K562 (cell line): ENCODE data around the gene GRIK3. TPM values are rescaled to one million over a fixed set of nuclear protein-coding genes. Genes with fewer than 3 reads are reported as not detected.
A peak's percentile ranks its signal among the peaks of the same experiment; 100 is the strongest.

Source experiments
- ATAC-seq: fragments of 200-7000 bp; cut with Tn5 transposase; 3 replicates; pipeline ENCODE4 v1.9.1; 2020; ENCODE audit warnings: moderate library complexity
- BruUV-seq: library from RNA; stranded (reverse); fragments of 400-500 nt; replicated peaks from 2 replicates; lab custom pipeline; 2021; lab: Mats Ljungman, UMichigan
- CTCF ChIA-PET: fragments of 300-600 bp; formaldehyde crosslinking; extraction: SDS; loops from one replicate; lab custom pipeline; 2021; ENCODE audit warnings: low intra/inter-chr PET ratio; lab: Yijun Ruan, JAX
- POLR2A ChIA-PET: fragments of 300-600, 350-650 bp; sonication (Branson Sonifier 250); formaldehyde crosslinking; extraction: SDS; loops from one replicate; lab custom pipeline; 2021; ENCODE audit warnings: antibody characterized with exemption, inconsistent platforms; lab: Yijun Ruan, JAX
- DNase-seq, 4 experiments: peaks; one replicate each; pipeline versions ENCODE4 v3.0.0 to v3.0.0-alpha.2; 2011 to 2018; ENCODE audit warnings: low spot score in 3 of 4, mixed read lengths in 3 of 4; ENCODE audit errors: extremely low read depth in 1 of 4
- FAIRE-seq: peaks from 2 replicates; lab custom pipeline; 2011; peaks lifted over from hg19 to GRCh38; lab: Jason Lieb, UNC
- H2AFZ ChIP-seq: 2 replicates; pipeline ENCODE4 v1.6.0; 2011; ENCODE audit warnings: low read depth, low read length, control low read depth, inconsistent platforms
- H3K27ac ChIP-seq: fragments of 200-600 bp; 3 replicates; pipeline ENCODE4 v1.8.0; 2011; ENCODE audit warnings: low read depth, mild to moderate bottlenecking, control low read depth, inconsistent platforms, low read length, moderate library complexity, mixed read lengths; ENCODE audit errors: extremely low read depth
- H3K27me3 ChIP-seq, 2 experiments: fragments of 300-600 bp in 1 of 2; 2 replicates in 1 of 2; 3 replicates in 1 of 2; pipeline versions ENCODE4 v1.6.0 to v1.8.0; 2011; ENCODE audit warnings: inconsistent platforms in 2 of 2, low read length in 2 of 2, mild to moderate bottlenecking in 1 of 2, mixed read lengths in 1 of 2, moderate library complexity in 1 of 2; ENCODE audit not compliant: control insufficient read depth in 2 of 2, insufficient read depth in 2 of 2
- H3K36me3 ChIP-seq: fragments of 300-600 bp; 3 replicates; pipeline ENCODE4 v1.8.0; 2011; ENCODE audit warnings: mild to moderate bottlenecking, low read length, inconsistent platforms; ENCODE audit not compliant: control insufficient read depth, insufficient read depth
- H3K4me1 ChIP-seq, 2 experiments: fragments of 200-600 bp in 1 of 2; replicated peaks in 1 of 2; 2 replicates in 1 of 2; 3 replicates in 1 of 2; pipeline versions ENCODE4 v1.5.1 to v1.8.0; 2011; ENCODE audit warnings: inconsistent platforms in 2 of 2, low read length in 2 of 2, mild to moderate bottlenecking in 1 of 2, mixed read lengths in 1 of 2, moderate library complexity in 1 of 2; ENCODE audit not compliant: control insufficient read depth in 2 of 2, insufficient read depth in 2 of 2
- H3K4me2 ChIP-seq: 2 replicates; pipeline ENCODE4 v1.6.1; 2011; ENCODE audit warnings: low read length, control low read depth, inconsistent platforms, mixed read lengths; ENCODE audit not compliant: insufficient read depth
- H3K4me3 ChIP-seq: fragments of 200-600 bp; sonication (generic), shearing (Covaris generic); 2 replicates; pipeline ENCODE4 v1.5.1; 2016; ENCODE audit warnings: control low read depth, inconsistent platforms
- H3K79me2 ChIP-seq: fragments of 200-600 bp; 3 replicates; pipeline ENCODE4 v1.8.0; 2011; ENCODE audit warnings: low read length, inconsistent platforms; ENCODE audit not compliant: control insufficient read depth, insufficient read depth
- H3K9ac ChIP-seq, 2 experiments: 2 replicates each; pipeline versions ENCODE4 v1.6.0 to v1.6.1; 2011; ENCODE audit warnings: low read depth in 2 of 2, low read length in 2 of 2, control low read depth in 1 of 2, inconsistent platforms in 1 of 2, mild to moderate bottlenecking in 1 of 2, mixed read lengths in 1 of 2; ENCODE audit not compliant: insufficient read depth in 1 of 2
- H3K9me1 ChIP-seq: one replicate; pipeline ENCODE4 v1.6.0; 2011; ENCODE audit warnings: inconsistent platforms, mild to moderate bottlenecking, low read length, moderate library complexity; ENCODE audit not compliant: control insufficient read depth, insufficient read depth
- H3K9me3 ChIP-seq: replicated peaks from 2 replicates; pipeline ENCODE4 v1.5.1; 2011; ENCODE audit warnings: low read depth, low read length, inconsistent platforms; ENCODE audit not compliant: control insufficient read depth, insufficient read depth
- H4K20me1 ChIP-seq: replicated peaks from 2 replicates; pipeline ENCODE4 v1.6.1; 2011; ENCODE audit warnings: low read length, inconsistent platforms, mixed read lengths; ENCODE audit not compliant: control insufficient read depth, insufficient read depth
- DMBX1 ChIP-seq: fragments of 250-450 bp; sonication (Bioruptor Pico); IDR thresholded peaks from 2 replicates; pipeline ENCODE4 v1.8.0; 2022; ENCODE audit warnings: inconsistent platforms, mild to moderate bottlenecking, moderate library complexity, borderline replicate concordance
- EHMT2 ChIP-seq: fragments of 450-650 bp; IDR thresholded peaks from 2 replicates; pipeline ENCODE4 v1.6.1; 2018; ENCODE audit warnings: antibody characterized with exemption
- HDAC1 ChIP-seq, 2 experiments: fragments of 450-650 bp; IDR thresholded peaks; 2 replicates each; pipeline ENCODE4 v1.6.1; 2016 to 2017; ENCODE audit warnings: inconsistent platforms in 1 of 2, mild to moderate bottlenecking in 1 of 2, moderate library complexity in 1 of 2
- RAD21 ChIP-seq, 2 experiments: fragments of 250-450 bp in 1 of 2; fragments of 450-650 bp in 1 of 2; sonication (Bioruptor Pico) in 1 of 2; formaldehyde crosslinking in 1 of 2; IDR thresholded peaks in 1 of 2; conservative IDR thresholded peaks in 1 of 2; 2 replicates each; pipeline versions ENCODE4 v1.4.0 to v1.8.0; 2020 to 2022; ENCODE audit warnings: mild to moderate bottlenecking in 2 of 2, moderate library complexity in 1 of 2
- SMARCA5 ChIP-seq: fragments of 450-650 bp; IDR thresholded peaks from 2 replicates; pipeline ENCODE4 v1.6.1; 2016
- SRF ChIP-seq, 2 experiments: fragments of 250-450, 450-650 bp in 1 of 2; sonication (Bioruptor Pico) in 1 of 2; sonication (generic) in 1 of 2; formaldehyde crosslinking; IDR thresholded peaks; 2 replicates each; pipeline versions ENCODE4 v1.5.0 to v1.5.1; 2020 to 2022; ENCODE audit warnings: mild to moderate bottlenecking in 1 of 2, missing genetic modification reagents in 1 of 2
- TSC22D4 ChIP-seq: fragments of 450-650 bp; IDR thresholded peaks from 2 replicates; pipeline ENCODE4 v1.6.1; 2016; ENCODE audit warnings: missing genetic modification characterization, missing biosample characterization, control low read depth
- ZNF140 ChIP-seq: fragments of 250-450 bp; sonication (Bioruptor Pico); IDR thresholded peaks from 2 replicates; pipeline ENCODE4 v1.8.0; 2021; ENCODE audit warnings: moderate library complexity, mild to moderate bottlenecking, inconsistent platforms
- ZNF316 ChIP-seq: fragments of 450-650 bp; IDR thresholded peaks from 2 replicates; pipeline ENCODE4 v1.6.1; 2016
- ZNF324 ChIP-seq: fragments of 250-450 bp; sonication (Bioruptor Pico); IDR thresholded peaks from 2 replicates; pipeline ENCODE4 v1.4.0; 2020; ENCODE audit warnings: mild to moderate bottlenecking
- ZNF584 ChIP-seq: fragments of 200-800 bp; sonication (Bioruptor generic); IDR thresholded peaks from 2 replicates; pipeline ENCODE4 v1.6.1; 2016; ENCODE audit warnings: low read depth, mild to moderate bottlenecking, missing genetic modification characterization, missing compliant biosample characterization
- ZNF766 ChIP-seq: fragments of 200-800 bp; sonication (Bioruptor generic); conservative IDR thresholded peaks from 2 replicates; pipeline ENCODE4 v1.6.1; 2016; ENCODE audit warnings: missing genetic modification characterization, missing compliant biosample characterization
- WGBS: fragments of 100-300 bp; shearing (Covaris generic); methylation state at CpG from one replicate; pipeline ENCODE4 v1.1.6; 2016; ENCODE audit warnings: low coverage, mixed read lengths; ENCODE audit not compliant: insufficient coverage; ENCODE audit errors: missing lambda C conversion rate; 5-methylcytosine and 5-hydroxymethylcytosine counted together
- in situ Hi-C: fragments of 300-500 bp; cut with MboI; formaldehyde crosslinking; loops from 4 replicates; pipeline ENCODE4 v1.15.0; 2018; ENCODE audit warnings: inconsistent platforms, mixed read lengths
- intact Hi-C: fragments of 100-400 bp; cut with micrococcal nuclease; formaldehyde crosslinking; loops from 2 replicates; pipeline ENCODE4 v1.14.2; 2022
- polyA plus RNA-seq, 8 experiments: library from polyadenylated mRNA; depleted of rRNA in 4 of 8; stranded (reverse) in 5 of 8; unstranded in 3 of 8; fragments of >200 nt; fragmentation: Nextera tagmentation in 2 of 8; fragmentation: Illumina TruSeq in 1 of 8; extraction: Ambion mirVana in 2 of 8; extraction: Trizol in 1 of 8; gene quantifications; 2 replicates each; pipeline versions ENCODE4 v1.2.1 to v1.2.3, GENCODE V29; 2011 to 2014; ENCODE audit warnings: inconsistent platforms in 1 of 8, missing spikeins in 1 of 8
- total RNA-seq, 7 experiments: library from RNA; depleted of rRNA in 6 of 7; stranded (reverse); fragments of >200 nt in 6 of 7; fragmentation: Illumina TruSeq in 2 of 7; extraction: Trizol in 2 of 7; gene quantifications; 2 replicates each; pipeline versions ENCODE4 v1.2.1 to v1.2.3, GENCODE V29; 2011 to 2021; ENCODE audit warnings: low replicate concordance in 1 of 7
- TF ChIP-seq, protein P1 (sequence below): fragments of 450-650 bp; formaldehyde crosslinking; IDR thresholded peaks from 2 replicates; pipeline ENCODE4 v1.4.0; 2020; ENCODE audit warnings: mild to moderate bottlenecking
- TF ChIP-seq, protein P2 (sequence below): sonication (generic); formaldehyde crosslinking; IDR thresholded peaks from 2 replicates; pipeline ENCODE4 v1.8.1; 2023; ENCODE audit warnings: mild to moderate bottlenecking, missing genetic modification reagents

Gene GRIK3
- total and polyA plus RNA-seq, 9 of the 15 experiments (the other 6 are each of a cell fraction or from before 2014, with no cell fraction given) = not detected

DNA sequence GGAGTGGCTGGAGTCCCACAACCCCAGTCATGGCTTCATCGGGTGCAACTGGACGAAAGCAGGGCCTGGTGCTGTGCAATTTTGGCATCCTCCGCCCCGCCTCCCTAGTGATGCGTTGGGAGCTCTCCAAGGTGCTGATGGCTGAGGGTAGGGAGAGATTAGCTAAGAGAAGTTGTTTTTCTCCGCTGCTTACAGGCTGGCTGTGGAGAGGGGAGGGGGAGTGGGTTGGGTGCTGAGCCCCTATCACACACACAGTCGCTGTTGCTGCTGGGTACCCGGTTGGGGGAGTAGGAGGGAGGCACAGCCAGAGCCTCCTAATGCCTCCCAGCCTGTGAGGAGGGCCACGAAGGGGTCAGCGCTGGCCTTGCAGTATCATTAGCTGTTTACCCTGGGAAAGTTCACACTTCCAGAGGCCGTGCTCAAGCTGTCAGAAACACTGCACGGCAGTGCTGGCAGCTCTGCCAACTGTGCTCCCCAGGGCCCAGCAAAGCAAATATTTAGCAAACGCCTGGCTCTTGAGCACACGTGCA is 110.0 kb downstream of the GRIK3 start:
- DNase-seq = peak; percentile 63 to 74 (median 72)
- CTCF ChIA-PET = no interaction called here
- H3K4me2 ChIP-seq = no peak overlapping the region
- H3K4me3 ChIP-seq = no peak overlapping the region
- no TSS peak for BruUV-seq
- no peak overlapping the region for H3K27ac ChIP-seq
- peak; percentile 84 for FAIRE-seq
- H3K27me3 ChIP-seq = no peaks in the 10 kb centered on the region
- H3K9me1 ChIP-seq = no peaks in the 10 kb centered on the region
- no peaks in the 10 kb centered on the region for H3K36me3 ChIP-seq
- no peak overlapping the region for H3K9ac ChIP-seq
- peak; percentile 93 for ATAC-seq
- 2% methylated on average over 14 of the region's 14 CpGs for WGBS
- H4K20me1 ChIP-seq = peaks cover 24% of the 10 kb centered on the region
- POLR2A ChIA-PET = interaction anchor here (0.5 to 0.7 kb wide), 3 partner anchors 21 to 460 kb away, joined by 3 read pairs; partner anchors contain the start of gene MRPS15
- H3K79me2 ChIP-seq = no peaks in the 10 kb centered on the region
- in situ Hi-C loops = no loop called here
- H3K4me1 ChIP-seq = no peaks in the 10 kb centered on the region
- intact Hi-C loops = no loop called here
- H2AFZ ChIP-seq = no peak overlapping the region
- no peaks in the 10 kb centered on the region for H3K9me3 ChIP-seq
- no peak for TF ChIP-seq ZNF324 (CRISPR knock-in tag)
- TF ChIP-seq ZNF766 (CRISPR knock-in tag) = 0 out of 2 replicates have a peak, but pooled peaks have one; percentile 61
- no peak for TF ChIP-seq ZNF316
- peak in 1 of 2 experiments; percentile 65; a peak in 1 of 4 replicates for TF ChIP-seq SRF (CRISPR knock-in tag; IDR thresholded peaks at IDR 0.05)
- TF ChIP-seq SMARCA5 = no peak
- TF ChIP-seq TSC22D4 (tag) = no peak
- no peak for TF ChIP-seq RAD21 (CRISPR knock-in tag; conservative IDR thresholded peaks at IDR 0.05 in 1 of 2, IDR thresholded peaks at IDR 0.05 in 1 of 2)
- TF ChIP-seq ZNF584 (CRISPR knock-in tag) = peak; percentile 56; the same call in 1 of the 2 replicates
- TF ChIP-seq, protein P1, sequence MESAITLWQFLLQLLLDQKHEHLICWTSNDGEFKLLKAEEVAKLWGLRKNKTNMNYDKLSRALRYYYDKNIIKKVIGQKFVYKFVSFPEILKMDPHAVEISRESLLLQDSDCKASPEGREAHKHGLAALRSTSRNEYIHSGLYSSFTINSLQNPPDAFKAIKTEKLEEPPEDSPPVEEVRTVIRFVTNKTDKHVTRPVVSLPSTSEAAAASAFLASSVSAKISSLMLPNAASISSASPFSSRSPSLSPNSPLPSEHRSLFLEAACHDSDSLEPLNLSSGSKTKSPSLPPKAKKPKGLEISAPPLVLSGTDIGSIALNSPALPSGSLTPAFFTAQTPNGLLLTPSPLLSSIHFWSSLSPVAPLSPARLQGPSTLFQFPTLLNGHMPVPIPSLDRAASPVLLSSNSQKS (CRISPR knock-in tag) = no peak
- no peak for TF ChIP-seq ZNF140 (CRISPR knock-in tag)
- TF ChIP-seq DMBX1 (CRISPR knock-in tag) = peak; percentile 55; the same call in 1 of the 2 replicates
- peak; percentile 99 for TF ChIP-seq EHMT2
- TF ChIP-seq HDAC1 (IDR thresholded peaks at IDR 0.05) = no peak
- TF ChIP-seq, protein P2, sequence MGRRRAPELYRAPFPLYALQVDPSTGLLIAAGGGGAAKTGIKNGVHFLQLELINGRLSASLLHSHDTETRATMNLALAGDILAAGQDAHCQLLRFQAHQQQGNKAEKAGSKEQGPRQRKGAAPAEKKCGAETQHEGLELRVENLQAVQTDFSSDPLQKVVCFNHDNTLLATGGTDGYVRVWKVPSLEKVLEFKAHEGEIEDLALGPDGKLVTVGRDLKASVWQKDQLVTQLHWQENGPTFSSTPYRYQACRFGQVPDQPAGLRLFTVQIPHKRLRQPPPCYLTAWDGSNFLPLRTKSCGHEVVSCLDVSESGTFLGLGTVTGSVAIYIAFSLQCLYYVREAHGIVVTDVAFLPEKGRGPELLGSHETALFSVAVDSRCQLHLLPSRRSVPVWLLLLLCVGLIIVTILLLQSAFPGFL = no peak
